K562 (cell line): ENCODE results near the gene S100P. TPM values are rescaled to one million over a fixed set of nuclear protein-coding genes. Genes with fewer than 3 reads are reported as not detected.

ENCODE experiments used
- C11orf30 ChIP-seq: fragments of 450-650 bp; IDR thresholded peaks from 2 replicates; pipeline ENCODE4 v1.6.1; 2016; ENCODE audit warnings: low read depth, mild to moderate bottlenecking
- CREB1 ChIP-seq, 2 experiments: sonication (generic) in 1 of 2; formaldehyde crosslinking in 1 of 2; IDR thresholded peaks; 2 replicates each; pipeline versions ENCODE4 v1.6.1 to v1.8.0; 2012 to 2022; ENCODE audit warnings: inconsistent platforms in 1 of 2, mild to moderate bottlenecking in 1 of 2, missing genetic modification reagents in 1 of 2, moderate library complexity in 1 of 2
- DDX20 ChIP-seq: fragments of 450-650 bp; IDR thresholded peaks from 2 replicates; pipeline ENCODE4 v1.6.1; 2016; ENCODE audit warnings: missing genetic modification characterization, low read depth, mild to moderate bottlenecking, missing compliant biosample characterization, moderate library complexity
- JUND ChIP-seq, 2 experiments: IDR thresholded peaks; 2 replicates in 1 of 2; 3 replicates in 1 of 2; pipeline ENCODE4 v1.6.1; 2011; ENCODE audit warnings: borderline replicate concordance in 2 of 2, low read depth in 2 of 2, low read length in 2 of 2, improper control_type of control experiment in 1 of 2, missing biosample characterization in 1 of 2, missing genetic modification characterization in 1 of 2, missing genetic modification reagents in 1 of 2
- MCM7 ChIP-seq, 2 experiments: fragments of 450-650 bp; IDR thresholded peaks; 2 replicates each; pipeline ENCODE4 v1.6.1; 2016 to 2018
- MLLT1 ChIP-seq, 2 experiments: fragments of 450-650 bp; IDR thresholded peaks; 2 replicates each; pipeline ENCODE4 v1.6.1; 2016
- MYC ChIP-seq, 2 experiments: fragments of 250-450 bp in 1 of 2; sonication (Bioruptor Pico) in 1 of 2; IDR thresholded peaks; 2 replicates each; pipeline versions ENCODE4 v1.5.1 to v1.6.1; 2012 to 2021; ENCODE audit warnings: low read depth in 2 of 2, borderline replicate concordance in 1 of 2, improper control_type of control experiment in 1 of 2, low read length in 1 of 2, mild to moderate bottlenecking in 1 of 2, moderate library complexity in 1 of 2
- PKNOX1 ChIP-seq: fragments of 450-650 bp; IDR thresholded peaks from 2 replicates; pipeline ENCODE4 v1.6.1; 2016
- PML ChIP-seq: IDR thresholded peaks from 2 replicates; pipeline ENCODE4 v1.6.1; 2012; ENCODE audit warnings: low read length, inconsistent platforms
- RBM25 ChIP-seq: fragments of 200-400 bp; formaldehyde crosslinking; IDR thresholded peaks from 2 replicates; pipeline ENCODE4 v1.6.1; 2018; ENCODE audit warnings: low read length, low read depth, moderate library complexity; ENCODE audit not compliant: severe bottlenecking
- SIX5 ChIP-seq, 2 experiments: IDR thresholded peaks; 2 replicates each; pipeline ENCODE4 v1.6.1; 2011; ENCODE audit warnings: low read length in 2 of 2, borderline replicate concordance in 1 of 2, low read depth in 1 of 2, mild to moderate bottlenecking in 1 of 2, moderate library complexity in 1 of 2; ENCODE audit not compliant: insufficient read depth in 1 of 2
- SMAD4 ChIP-seq: fragments of 250-450 bp; sonication (Bioruptor Pico); conservative IDR thresholded peaks from 2 replicates; pipeline ENCODE4 v1.8.0; 2021; ENCODE audit warnings: inconsistent platforms, mild to moderate bottlenecking, moderate library complexity
- SMC3 ChIP-seq: conservative IDR thresholded peaks from 2 replicates; pipeline ENCODE4 v1.6.1; 2011; ENCODE audit warnings: low read depth, low read length, improper control_type of control experiment; ENCODE audit not compliant: insufficient read depth
- TCF15 ChIP-seq: fragments of 250-450 bp; sonication (Bioruptor Pico); IDR thresholded peaks from 2 replicates; pipeline ENCODE4 v1.8.0; 2022; ENCODE audit warnings: moderate library complexity, mild to moderate bottlenecking, inconsistent platforms
- TCF3 ChIP-seq: sonication (generic); formaldehyde crosslinking; IDR thresholded peaks from 2 replicates; pipeline ENCODE4 v1.4.0; 2020; ENCODE audit warnings: mild to moderate bottlenecking, missing genetic modification reagents
- TFAM ChIP-seq: fragments of 250-450 bp; sonication (Bioruptor Pico); conservative IDR thresholded peaks from 2 replicates; pipeline ENCODE4 v1.5.0; 2021; ENCODE audit warnings: mild to moderate bottlenecking, moderate library complexity
- ZNF282 ChIP-seq: sonication (generic); formaldehyde crosslinking; IDR thresholded peaks from 2 replicates; pipeline ENCODE4 v1.8.1; 2023; ENCODE audit warnings: missing genetic modification reagents
- ZNF512 ChIP-seq: IDR thresholded peaks from 2 replicates; pipeline ENCODE4 v1.6.1; 2016; ENCODE audit warnings: missing genetic modification characterization, missing compliant biosample characterization
- ZNF586 ChIP-seq: fragments of 450-650 bp; formaldehyde crosslinking; conservative IDR thresholded peaks from 2 replicates; pipeline ENCODE4 v1.4.0; 2020; ENCODE audit warnings: mild to moderate bottlenecking, moderate library complexity
- polyA plus RNA-seq, 8 experiments: library from polyadenylated mRNA; depleted of rRNA in 4 of 8; stranded (reverse) in 5 of 8; unstranded in 3 of 8; fragments of >200 nt; fragmentation: Nextera tagmentation in 2 of 8; fragmentation: Illumina TruSeq in 1 of 8; extraction: Ambion mirVana in 2 of 8; extraction: Trizol in 1 of 8; gene quantifications; 2 replicates each; pipeline versions ENCODE4 v1.2.1 to v1.2.3, GENCODE V29; 2011 to 2014; ENCODE audit warnings: inconsistent platforms in 1 of 8, missing spikeins in 1 of 8
- total RNA-seq, 7 experiments: library from RNA; depleted of rRNA in 6 of 7; stranded (reverse); fragments of >200 nt in 6 of 7; fragmentation: Illumina TruSeq in 2 of 7; extraction: Trizol in 2 of 7; gene quantifications; 2 replicates each; pipeline versions ENCODE4 v1.2.1 to v1.2.3, GENCODE V29; 2011 to 2021; ENCODE audit warnings: low replicate concordance in 1 of 7

S100P gene
- total and polyA plus RNA-seq, 9 of the 15 experiments (the other 6 are each of a cell fraction or from before 2014, with no cell fraction given) = 4.1 to 23.8 (median 7.5) TPM

GRCh38 chr4:6688879-6689505, 4.7 kb upstream of the S100P start (continued):
- TF ChIP-seq C11orf30 (peak; percentile 49; the same call in 1 of the 2 replicates), TFAM (CRISPR knock-in tag) (no peak), ZNF586 (CRISPR knock-in tag) (no peak), ZNF512 (tag) (no peak), TCF15 (CRISPR knock-in tag) (no peak), DDX20 (tag) (no peak), PML (no peak), MYC (IDR thresholded peaks at IDR 0.05; ENCODE audit: low read depth, low read length) (no peak; the same call in none of the 2 replicates), MYC (CRISPR knock-in tag; IDR thresholded peaks at IDR 0.05; ENCODE audit: borderline replicate concordance, low read depth) (peak; percentile 47), RBM25 (no peak), MLLT1 (IDR thresholded peaks at IDR 0.05) (no peak), SMAD4 (no peak; the same call in 1 of the 2 replicates), JUND (IDR thresholded peaks at IDR 0.05; ENCODE audit: borderline replicate concordance, low read depth, low read length) (peak; percentile 96), JUND (tag; IDR thresholded peaks at IDR 0.05; ENCODE audit: borderline replicate concordance, low read depth, low read length) (peak; percentile 91; the same call in 2 of the 3 replicates), PKNOX1 (no peak), MCM7 (IDR thresholded peaks at IDR 0.05) (no peak), CREB1 (IDR thresholded peaks at IDR 0.05) (no peak), CREB1 (CRISPR knock-in tag; IDR thresholded peaks at IDR 0.05) (peak; percentile 48; the same call in 1 of the 2 replicates), SMC3 (no peak), ZNF282 (CRISPR knock-in tag) (no peak), SIX5 (IDR thresholded peaks at IDR 0.05; ENCODE audit: borderline replicate concordance in 1 of 2, insufficient read depth in 1 of 2, low read depth in 1 of 2, low read length in 2 of 2) (no peak), TCF3 (no peak)
